Stimulated activated CD4-positive, alpha-beta T cell treated with anti-CD3 and anti-CD28 coated beads, TNF-alpha, amount 100 ng/mL, for 48 hours (primary cell): ENCODE measurements around the gene JAK1.
A peak's percentile ranks its signal among the peaks of the same experiment; 100 is the strongest.
"Not testable (repeated sequence)": the region's sequence is repeated elsewhere in the genome, so short reads cannot be mapped to it uniquely, and the experiment has no call there.

Experiments
- DNase-seq, 3 donors: peaks; one replicate each; pipeline ENCODE4 v3.0.0-alpha.2; 2020; ENCODE audit warnings: low read depth in 3 of 3

Gene JAK1

GRCh38 chr1:64839732-64840405, 126.5 kb downstream of the JAK1 start:
- DNase-seq = no peak

GRCh38 chr1:64839261-64839660, 127.1 kb downstream of the JAK1 start:
- no peak for DNase-seq

GRCh38 chr1:64838486-64838885, 127.9 kb downstream of the JAK1 start:
- DNase-seq = no peak

GRCh38 chr1:64836802-64837201, 129.5 kb downstream of the JAK1 start:
- DNase-seq = no peak

GRCh38 chr1:64834734-64835133, 131.6 kb downstream of the JAK1 start:
- DNase-seq = no peak

GRCh38 chr1:64830030-64830651, 136.2 kb downstream of the JAK1 start:
- DNase-seq = no peak

- no peak for DNase-seq
Measured at GRCh38 chr1:64829411-64830029, 136.8 kb downstream of the JAK1 start.

GRCh38 chr1:64828829-64829228, 137.5 kb downstream of the JAK1 start:
- DNase-seq = no peak

GRCh38 chr1:64826991-64827390, 139.4 kb downstream of the JAK1 start:
- DNase-seq = no peak

- peak; percentile 21 to 55 (median 38) for DNase-seq
Measured at GRCh38 chr1:64823691-64824476, 142.5 kb downstream of the JAK1 start.

- DNase-seq = no peak
Measured at GRCh38 chr1:64822621-64823020, 143.7 kb downstream of the JAK1 start.

GRCh38 chr1:64820572-64820971, 145.8 kb downstream of the JAK1 start:
- not testable (repeated sequence) for DNase-seq

- not testable (repeated sequence) for DNase-seq
Measured at GRCh38 chr1:64817364-64817763, 149.0 kb downstream of the JAK1 start.

GRCh38 chr1:64814427-64814826, 151.9 kb downstream of the JAK1 start:
- no peak for DNase-seq

- no peak for DNase-seq
Measured at GRCh38 chr1:64811131-64811530, 155.2 kb downstream of the JAK1 start.

- DNase-seq = no peak
Measured at GRCh38 chr1:64810001-64810400, 156.3 kb downstream of the JAK1 start.

GRCh38 chr1:64809309-64809708, 157.0 kb downstream of the JAK1 start:
- no peak for DNase-seq

GRCh38 chr1:64801851-64802523, 164.4 kb downstream of the JAK1 start:
- DNase-seq = no peak

- DNase-seq = no peak
Measured at GRCh38 chr1:64798872-64799271, 167.5 kb downstream of the JAK1 start.

- DNase-seq = no peak
Measured at GRCh38 chr1:64790832-64791487, 175.4 kb downstream of the JAK1 start.
